Measurements from ENCODE around the gene TAF12.
"Not testable (repeated sequence)": the region's sequence is repeated elsewhere in the genome, so short reads cannot be mapped to it uniquely, and the experiment has no call there.

TAF12 gene, protein sequence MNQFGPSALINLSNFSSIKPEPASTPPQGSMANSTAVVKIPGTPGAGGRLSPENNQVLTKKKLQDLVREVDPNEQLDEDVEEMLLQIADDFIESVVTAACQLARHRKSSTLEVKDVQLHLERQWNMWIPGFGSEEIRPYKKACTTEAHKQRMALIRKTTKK

DNA sequence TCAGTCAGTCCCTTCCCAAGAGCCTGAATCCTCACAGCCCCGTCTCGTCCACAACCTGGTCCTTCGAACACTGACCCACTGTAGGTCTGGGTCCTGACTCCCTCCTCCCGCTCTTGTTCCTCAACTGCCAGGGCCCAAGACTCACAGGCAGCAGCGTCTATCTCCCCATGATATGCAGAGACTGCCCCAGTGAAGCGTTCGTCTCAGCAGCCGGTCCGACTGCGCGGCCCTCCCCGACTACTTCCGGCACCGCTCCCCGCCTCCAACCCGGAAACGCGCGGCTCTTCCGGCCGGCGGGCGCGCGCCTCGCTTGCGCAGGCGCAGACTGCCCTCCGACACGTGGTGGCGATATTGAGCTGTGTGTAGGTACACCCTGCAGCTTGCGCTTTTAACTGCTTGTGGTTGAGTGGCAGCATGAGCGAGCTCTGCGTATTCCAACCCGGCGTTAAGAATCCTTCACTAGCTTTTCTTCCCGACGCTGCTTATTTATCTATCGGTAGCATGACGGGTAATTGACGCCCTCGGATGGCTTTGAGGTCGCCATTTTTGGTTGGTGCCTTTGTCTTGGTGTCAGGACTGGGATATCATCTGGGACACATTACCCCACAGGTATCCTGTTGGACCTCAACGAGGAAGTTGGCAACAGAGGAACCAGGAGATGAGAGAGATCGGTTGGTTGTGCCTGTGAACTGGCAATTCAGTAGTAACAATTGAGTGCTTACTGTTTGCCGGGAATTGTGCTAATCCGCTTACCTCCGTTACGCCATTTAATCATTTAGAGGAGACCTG, at the start of gene TAF12:
TSS of gene TAF12 (minus strand) at position 221 of the 789 bp plus-strand sequence. CDS start 20,986 bp downstream, outside the sequence.
- DNase-seq (ENCODE audit: low read depth in 2 of 3, low spot score in 2 of 3) = peak; percentile 75 to 85 (median 77)

DNA sequence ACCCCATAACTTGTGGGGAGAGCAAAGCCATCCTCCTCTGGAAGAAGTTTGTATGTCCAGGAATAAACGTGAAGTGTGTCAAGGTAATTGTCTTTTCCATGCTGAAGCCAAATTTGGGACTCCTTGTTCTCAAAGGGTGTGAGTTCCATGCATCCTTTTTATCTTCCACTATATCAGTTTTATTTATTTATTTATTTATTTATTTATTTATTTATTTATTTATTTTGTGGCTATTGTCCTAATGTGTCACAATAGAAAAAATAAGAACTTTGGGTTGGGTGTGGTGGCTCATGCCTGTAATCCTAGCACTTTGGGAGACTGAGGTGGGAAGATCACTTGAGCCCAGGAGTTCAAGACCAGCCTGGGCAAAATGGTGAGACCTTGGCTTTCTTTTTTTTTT, 48.8 kb upstream of the TAF12 start:
- not testable (repeated sequence) for DNase-seq (ENCODE audit: low read depth in 2 of 3, low spot score in 2 of 3)

DNA sequence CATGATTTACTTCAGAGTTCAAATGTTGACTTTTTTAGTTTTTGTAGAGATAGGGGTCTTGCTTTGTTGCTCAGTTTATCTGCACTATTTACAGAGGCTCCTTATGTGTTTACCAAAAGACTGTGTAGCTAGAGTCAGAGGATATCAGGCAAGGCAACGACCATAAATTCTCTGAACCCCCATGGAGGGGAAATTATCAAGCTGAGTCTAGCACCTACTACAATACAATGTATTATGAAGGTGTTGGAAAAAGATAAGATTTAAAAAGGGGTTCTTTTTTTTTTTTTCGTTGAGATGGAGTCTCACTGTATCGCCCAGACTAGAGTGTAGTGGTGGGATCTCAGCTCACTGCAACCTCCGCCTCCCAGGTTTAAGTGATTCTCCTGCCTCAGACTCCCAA, 42.1 kb upstream of the TAF12 start:
- no peak for DNase-seq (ENCODE audit: low read depth in 2 of 3, low spot score in 2 of 3)

DNA sequence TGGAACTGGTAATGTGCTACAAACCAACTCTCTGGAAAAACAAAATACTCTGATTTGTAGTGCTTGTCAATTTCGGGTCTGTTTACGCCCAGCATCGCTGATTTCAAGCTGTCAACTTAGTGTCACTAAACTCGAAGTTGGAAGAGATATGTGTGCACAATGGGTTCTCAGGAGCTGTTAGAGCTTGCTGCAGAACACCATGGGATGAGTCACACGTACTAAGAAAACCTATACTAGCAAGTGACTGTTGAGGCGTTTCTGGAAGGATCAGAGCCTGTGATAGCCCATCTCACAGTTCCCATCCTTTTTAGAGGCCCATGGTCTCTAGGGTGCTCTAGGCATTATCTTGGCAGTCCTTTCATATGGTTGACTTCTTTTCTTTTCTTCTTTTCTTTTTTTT, 40.0 kb upstream of the TAF12 start:
- DNase-seq (ENCODE audit: low read depth in 2 of 3, low spot score in 2 of 3) = no peak

DNA sequence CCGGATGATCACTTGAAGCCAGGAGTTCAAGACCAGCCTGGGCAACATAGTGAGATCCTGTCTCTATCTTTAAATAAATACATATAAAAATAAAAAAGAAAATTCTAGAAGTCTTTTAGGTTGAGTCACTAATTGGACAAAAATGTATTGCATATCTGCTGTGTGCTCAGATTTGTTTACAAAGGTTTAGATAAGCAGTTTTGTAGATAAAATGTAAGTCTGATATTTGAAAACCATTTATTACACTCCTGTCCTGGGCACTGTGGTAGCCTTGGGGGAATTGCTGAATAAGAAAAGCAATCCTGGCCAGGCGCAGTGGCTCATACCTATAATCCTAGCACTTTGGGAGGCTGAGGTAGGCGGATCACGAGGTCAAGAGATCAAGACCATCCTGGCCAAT, 37.3 kb upstream of the TAF12 start:
- DNase-seq (ENCODE audit: low read depth in 2 of 3, low spot score in 2 of 3) = no peak

DNA sequence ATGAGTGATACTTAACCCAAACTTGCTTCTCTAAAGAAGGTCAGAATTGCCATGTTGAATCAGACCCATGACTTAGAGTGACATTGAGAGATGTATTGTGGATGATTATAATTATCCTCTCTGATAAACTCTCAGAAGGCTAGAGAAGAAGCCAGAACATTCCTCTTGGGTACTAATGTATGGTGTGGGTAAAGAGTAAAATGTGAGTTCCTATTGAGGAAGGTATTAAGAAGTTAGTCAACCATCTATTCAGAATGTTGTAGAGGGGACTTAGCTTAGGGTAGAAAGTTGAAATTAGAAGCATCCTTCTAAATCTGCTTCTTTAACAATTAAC, 33.0 kb upstream of the TAF12 start:
- DNase-seq (ENCODE audit: low read depth in 2 of 3, low spot score in 2 of 3) = no peak

DNA sequence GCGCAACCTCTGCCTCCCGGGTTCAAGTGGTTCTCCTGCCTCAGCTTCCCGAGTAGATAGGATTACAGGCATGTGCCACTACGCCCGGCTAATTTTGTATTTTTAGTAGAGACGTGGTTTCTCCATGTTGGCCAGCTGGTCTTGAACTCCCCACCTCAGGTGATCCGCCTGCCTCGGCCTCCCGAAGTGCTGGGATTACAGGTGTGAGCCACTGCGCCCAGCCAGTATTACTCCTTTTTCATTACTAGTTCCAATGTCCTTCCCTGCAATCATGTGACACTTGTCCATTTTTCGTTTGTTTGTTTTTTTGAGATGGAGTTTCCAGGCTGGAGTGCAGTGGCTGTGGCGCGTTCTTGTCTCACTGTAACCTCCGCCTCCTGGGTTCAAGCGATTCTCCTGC, 30.1 kb upstream of the TAF12 start:
- DNase-seq (ENCODE audit: low read depth in 2 of 3, low spot score in 2 of 3) = not testable (repeated sequence)

DNA sequence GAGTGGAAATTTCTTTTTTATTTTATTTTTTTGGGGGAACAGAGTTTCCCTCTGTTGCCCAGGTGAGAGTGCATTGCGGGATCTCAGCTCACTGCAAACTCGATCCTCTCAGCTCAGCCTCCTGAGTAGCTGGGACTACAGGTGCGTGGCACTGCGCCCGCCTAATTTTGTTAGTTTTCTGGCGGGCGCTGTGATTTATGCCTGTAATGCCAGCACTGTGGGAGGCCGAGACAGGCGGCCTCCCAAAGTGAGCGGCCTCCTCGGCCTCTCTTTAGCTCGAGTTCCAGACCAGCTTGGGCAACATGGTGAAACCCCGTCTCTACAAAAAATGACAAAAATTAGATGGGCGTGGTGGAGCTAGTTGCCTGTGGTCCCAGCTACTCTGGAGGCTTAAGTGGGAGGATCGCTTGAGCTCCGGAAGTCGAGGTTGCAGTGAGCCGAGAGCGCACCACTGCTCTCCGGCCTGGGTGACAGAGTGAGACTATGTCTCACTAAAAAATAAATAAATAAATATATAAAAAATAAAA, 28.4 kb upstream of the TAF12 start:
- no peak for DNase-seq (ENCODE audit: low read depth in 2 of 3, low spot score in 2 of 3)

DNA sequence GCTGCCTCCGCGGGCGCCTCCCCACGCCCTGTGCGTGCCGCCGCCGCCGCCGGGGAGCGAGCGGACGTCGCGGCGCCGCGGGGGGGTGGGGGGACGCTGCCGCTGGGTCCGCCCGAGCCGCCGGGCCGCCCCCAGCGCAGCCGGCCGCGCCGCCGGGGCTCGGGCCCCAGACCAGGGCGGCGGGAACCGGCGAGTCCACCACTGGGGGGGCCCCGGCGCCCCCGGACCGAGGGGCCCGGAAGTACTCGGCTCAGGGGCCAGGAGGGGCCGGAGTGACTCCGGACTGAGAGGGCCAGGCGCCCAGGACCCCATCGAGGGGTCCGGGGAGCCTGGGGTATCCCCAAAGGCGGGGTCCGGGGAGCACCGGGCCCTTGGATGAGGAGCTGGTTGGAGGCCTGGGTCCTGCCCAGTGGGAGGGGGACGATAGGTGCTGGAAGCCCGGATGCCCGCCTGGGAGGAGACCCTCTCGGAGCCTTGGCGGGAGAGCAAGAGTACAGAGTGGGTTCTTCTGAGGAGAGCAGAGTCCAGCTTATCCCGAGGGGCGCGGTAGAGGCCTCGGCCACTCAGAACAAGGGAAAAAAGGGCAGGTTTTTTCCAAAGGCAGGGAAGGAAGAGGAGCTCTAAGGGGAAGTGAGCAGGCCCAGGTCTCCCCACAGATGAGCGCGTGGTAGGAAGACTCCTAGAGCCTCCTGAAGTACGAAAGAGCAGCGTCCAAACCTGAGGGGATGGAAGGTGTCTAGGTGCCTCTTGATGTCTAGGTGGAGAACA, 26.3 kb upstream of the TAF12 start:
- DNase-seq (ENCODE audit: low read depth in 2 of 3, low spot score in 2 of 3) = peak; percentile 27 to 38 (median 27)

DNA sequence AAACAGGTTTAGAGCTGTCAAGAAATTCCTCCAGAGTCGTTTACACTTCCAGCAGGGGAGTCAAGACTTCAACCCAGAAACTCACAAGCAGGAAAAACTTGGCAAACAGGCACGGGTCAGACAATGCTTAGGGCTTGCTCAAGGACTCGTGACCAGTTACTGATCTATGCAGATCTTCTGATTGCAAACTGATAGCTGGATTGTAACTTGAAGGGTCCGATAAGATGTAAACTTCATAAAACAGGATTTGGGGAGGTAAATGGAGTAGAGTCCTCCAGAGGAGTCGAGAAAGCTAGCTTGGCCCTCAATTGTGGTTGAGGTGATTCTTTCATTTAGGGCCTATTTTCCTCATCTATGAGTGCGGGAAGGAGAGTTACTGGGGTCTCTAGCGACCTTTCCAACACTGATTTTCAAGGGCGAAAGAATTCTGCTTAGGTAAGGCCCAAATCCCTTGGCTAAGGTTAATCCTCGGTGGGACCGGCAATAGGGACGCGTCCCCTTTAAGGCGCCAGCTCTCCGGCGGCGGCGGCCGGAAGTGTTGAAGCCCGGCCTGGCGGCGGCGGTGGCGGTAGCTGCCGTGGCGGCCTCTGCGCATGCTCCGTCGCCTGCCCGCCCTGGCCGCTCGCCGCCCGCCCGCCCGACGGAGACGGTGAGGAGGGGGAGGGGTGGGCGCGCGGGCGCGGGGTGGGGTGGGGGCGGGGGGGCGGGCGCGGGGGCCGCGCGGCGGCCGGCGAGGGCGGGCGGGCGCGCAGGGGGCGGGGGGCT, 25.5 kb upstream of the TAF12 start, which contains the start of gene GMEB1:
TSS of gene GMEB1 (plus strand) at position 594 of the 765 bp plus-strand sequence. CDS start 14,829 bp downstream, outside the sequence.
- peak; percentile 57 to 84 (median 74) for DNase-seq (ENCODE audit: low read depth in 2 of 3, low spot score in 2 of 3)

DNA sequence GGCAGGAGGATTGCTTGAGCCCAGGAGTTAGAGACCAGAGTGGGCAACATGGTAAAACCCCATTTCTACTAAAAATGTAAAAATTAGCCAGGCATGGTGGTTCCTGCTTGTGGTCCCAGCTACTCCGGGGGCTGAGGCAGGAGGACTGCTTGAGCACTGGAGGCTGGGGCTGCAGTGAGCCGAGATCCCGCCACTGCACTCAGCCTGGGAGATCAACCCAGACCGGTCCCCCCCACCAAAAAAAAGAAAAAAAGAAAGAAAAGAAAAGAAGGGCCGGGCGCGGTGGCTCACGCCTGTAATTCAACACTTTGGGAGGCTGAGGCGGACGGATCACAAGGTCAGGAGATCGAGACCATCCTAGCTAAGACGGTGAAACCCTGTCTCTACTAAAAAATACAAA, 23.9 kb upstream of the TAF12 start:
- DNase-seq (ENCODE audit: low read depth in 2 of 3, low spot score in 2 of 3) = no peak

DNA sequence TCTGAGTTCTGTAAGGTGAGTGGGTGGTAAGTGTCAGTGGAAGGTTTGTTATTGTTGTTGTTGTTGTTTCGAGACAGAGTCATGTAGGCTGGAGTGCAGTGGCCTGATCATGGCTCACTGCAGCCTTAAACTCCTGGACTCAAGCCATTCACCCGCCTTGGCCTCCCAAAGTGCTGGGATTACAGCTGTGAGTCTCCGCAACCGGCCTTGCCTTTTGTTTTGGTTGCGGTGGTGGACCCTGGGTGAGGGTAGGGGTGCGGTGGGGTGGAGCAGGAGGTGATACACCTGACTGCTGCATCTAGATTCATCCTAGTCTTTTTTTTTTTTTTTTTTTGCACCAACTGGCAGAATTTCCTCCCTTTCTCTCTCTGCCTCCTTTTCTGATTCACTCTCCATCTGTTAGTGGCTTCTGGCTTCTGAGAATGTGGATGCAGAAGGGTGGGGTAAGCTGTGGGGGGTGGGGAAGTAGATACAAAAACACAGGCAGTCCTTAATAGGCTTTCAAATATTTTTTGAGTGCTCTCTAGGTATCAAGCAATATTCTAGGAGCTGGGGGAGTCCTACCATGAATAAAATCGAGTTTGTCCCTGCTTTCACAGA, 21.1 kb upstream of the TAF12 start:
- no peak for DNase-seq (ENCODE audit: low read depth in 2 of 3, low spot score in 2 of 3)

DNA sequence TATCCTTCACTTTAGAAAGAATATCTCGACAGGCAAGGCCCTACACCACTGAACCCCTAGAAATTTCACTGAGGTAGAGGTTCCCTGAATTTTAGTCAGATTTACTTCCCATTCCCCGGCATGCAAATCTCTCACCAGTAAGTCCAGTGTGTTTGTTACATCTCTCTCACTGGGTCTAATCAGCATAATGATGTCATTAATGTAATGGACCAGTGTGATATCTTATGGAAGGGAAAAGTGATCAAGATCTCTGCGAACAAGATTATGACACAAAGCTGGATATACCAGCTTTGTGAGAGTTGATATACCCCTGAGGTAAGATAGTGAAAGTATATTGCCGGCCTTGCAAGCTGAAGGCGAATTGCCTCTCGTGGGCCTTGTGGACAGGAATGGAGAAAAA, 13.5 kb upstream of the TAF12 start:
- no peak for DNase-seq (ENCODE audit: low read depth in 2 of 3, low spot score in 2 of 3)

DNA sequence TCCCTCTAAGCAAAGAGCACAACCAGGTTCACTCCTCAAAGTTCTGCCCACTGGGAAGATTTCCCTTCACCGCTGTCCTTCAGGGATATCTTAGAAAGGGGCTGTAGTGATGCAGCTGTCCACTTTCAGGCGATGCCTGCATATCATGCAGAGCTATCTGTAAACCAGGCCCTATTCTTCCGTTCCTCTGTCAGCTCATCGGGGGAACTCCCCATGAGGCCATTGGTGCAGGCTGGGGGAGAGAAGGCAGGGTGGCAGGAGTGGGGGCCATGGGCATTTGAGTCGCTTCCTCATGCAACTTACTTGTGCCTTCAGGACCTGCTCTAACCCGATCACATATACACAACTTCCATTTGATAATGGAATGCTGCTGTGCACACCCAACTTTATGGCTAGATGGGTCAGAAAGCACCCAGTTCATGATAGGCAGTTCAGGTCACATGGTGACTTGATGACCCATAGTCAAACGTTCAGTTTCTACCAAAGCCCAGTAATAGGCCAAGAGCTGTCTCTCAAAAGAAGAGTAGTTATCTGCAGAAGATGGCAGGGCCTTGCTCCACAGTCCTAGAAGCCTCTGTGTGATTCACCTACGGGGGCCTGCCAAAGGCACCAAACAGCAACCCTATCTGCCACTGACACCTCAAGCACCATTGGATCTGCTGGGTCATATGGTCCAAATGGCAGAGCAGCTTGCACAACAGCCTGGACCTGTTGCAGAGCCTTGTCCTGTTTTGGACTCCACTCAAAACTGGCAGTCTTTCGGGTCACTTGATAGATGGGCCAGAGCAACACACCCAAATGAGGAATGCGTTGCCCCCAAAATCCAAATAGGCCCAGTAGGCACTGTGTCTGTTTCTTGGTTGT, 12.8 kb upstream of the TAF12 start:
- DNase-seq (ENCODE audit: low read depth in 2 of 3, low spot score in 2 of 3) = not testable (repeated sequence)

DNA sequence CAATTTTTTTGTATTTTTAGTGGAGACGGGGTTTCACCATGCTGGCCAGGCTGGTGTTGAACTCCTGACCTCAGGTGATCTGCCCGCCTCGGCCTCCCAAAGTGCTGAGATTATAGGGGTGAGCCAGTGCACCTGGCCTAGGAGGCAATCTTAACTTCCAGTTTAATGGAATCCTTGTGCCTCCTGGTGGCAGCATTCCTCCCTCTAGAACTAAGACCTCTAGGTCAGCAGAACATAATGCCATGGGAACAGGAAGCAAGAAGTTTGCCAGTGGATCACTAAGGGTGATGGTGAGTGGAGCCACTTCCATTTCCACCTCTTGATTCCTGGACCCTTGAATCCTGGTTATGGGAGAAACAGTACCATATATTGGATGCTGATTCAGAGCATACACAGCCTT, 11.0 kb upstream of the TAF12 start:
- DNase-seq (ENCODE audit: low read depth in 2 of 3, low spot score in 2 of 3) = not testable (repeated sequence)

DNA sequence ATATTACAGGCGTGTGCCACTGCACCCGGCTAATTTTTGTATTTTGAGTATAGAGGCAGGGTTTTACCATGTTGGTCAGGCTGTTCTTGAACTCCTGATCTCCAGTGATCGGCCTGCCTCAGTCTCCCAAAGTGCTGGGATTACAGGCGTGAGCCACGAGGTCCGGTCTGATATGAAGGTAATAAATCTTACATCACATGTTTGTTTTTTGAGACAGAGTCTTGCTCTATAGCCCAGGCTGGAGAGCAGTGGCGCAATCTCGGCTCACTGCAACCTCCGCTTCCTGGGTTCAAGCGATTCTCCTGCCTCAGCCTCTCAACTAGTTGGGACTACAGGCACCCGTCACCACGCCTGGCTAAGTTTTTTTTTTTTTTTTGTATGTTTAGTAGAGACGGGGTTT, 10.2 kb upstream of the TAF12 start:
- not testable (repeated sequence) for DNase-seq (ENCODE audit: low read depth in 2 of 3, low spot score in 2 of 3)

DNA sequence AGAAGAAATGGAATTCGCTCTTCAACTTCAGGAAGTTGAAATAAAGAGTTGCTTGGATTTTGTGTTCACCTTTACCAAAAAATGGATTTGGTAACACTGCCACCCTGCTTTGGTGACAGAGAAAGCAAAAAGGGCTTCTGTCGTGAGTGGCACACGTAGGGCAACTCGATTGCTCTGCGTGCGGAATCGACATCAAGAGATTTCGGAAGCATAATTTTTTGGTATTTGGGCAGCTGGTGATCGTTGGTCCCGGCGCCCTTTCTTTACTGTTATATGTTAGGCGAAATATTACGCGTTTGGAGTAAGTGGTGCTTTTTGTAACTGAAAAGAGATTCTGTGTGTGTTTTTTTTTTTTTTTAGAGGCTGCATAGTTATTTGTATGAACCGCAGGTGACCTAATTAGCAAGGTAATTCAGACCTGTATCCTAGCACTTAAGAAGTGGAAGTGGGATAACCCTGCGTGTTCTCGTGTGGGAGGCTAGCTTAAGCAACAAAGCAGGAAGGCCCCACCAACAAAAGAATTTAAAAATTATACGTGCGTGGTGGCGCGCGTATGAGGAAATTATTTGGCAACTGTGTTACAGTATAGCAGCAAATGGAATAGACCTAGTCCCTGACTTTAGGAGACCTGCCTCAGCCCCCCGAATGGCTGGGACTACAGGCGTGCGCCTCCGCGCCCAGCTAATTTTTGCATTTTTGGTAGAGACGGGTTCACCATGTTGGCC, 5.8 kb upstream of the TAF12 start, which contains the start of gene RNU11:
TSS of gene RNU11 (plus strand) at position 127 of the 725 bp plus-strand sequence.
- DNase-seq (ENCODE audit: low read depth in 2 of 3, low spot score in 2 of 3) = peak; percentile 59 to 93 (median 66)

DNA sequence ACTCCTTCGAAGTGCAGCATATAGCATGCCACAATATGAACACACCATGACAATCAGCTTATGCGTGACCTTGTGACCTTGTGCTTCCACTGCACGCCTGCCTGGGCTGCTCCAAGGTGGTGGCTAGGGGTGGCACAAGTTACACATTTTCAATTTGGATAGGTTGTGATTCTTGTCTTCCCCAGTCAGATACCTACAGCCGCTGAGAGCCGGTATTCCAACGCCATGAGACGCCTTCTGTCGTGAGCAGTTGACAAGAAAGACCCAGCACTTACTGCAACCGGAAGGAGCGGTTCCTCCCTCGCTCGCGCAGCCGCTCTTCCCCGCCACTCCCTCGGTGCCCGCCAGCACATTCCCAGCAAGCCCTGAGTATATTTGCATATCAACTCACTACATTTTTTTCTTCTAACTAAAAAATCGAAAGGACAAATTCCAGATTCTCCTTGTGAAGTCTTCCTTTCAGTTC, 5.2 kb upstream of the TAF12 start:
- DNase-seq (ENCODE audit: low read depth in 2 of 3, low spot score in 2 of 3) = peak; percentile 55 to 68 (median 61)

DNA sequence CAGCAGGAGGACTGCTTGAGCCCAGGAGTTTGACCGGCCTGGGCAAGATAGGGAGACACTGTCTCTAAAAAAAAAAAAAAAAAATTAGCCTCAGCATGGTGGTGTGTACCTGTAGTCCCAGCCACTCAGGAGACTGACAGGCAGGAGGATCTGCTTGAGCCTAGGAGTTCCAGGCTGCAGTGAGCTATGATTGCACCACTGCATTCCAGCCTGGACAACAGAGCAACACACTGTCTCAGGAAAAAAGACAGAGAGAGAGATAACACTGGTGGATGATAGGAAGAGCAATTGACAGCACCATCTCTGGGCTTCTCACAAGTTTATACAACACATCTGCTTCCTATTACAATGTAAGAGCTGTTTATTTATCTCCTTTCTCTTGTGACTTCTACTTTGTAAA, 3.2 kb upstream of the TAF12 start:
- no peak for DNase-seq (ENCODE audit: low read depth in 2 of 3, low spot score in 2 of 3)

All from activated CD8-positive, alpha-beta memory T cell treated with anti-CD3 and anti-CD28 coated beads for 48 hours (primary cell).